ENCODE data around the gene DPYSL3. TPM values are rescaled to one million over a fixed set of nuclear protein-coding genes. Genes with fewer than 3 reads are reported as not detected.
A peak's percentile ranks its signal among the peaks of the same experiment; 100 is the strongest.

Gene DPYSL3
- total RNA-seq, 4 donors from 2014 or later = 5.2 to 62.9 (median 14.0) TPM

GRCh38 chr5:147530530-147531389, 20.9 kb upstream of the DPYSL3 start:
- TF ChIP-seq CTCF (IDR thresholded peaks at IDR 0.05) (no peak), POLR2A (IDR thresholded peaks at IDR 0.05) (no peak)
- Histone ChIP-seq H3K4me3 (no peak overlapping the region), H3K27ac (peak overlapping the region in 2 of 4 donors; percentile 11 to 19), H3K36me3 (no peaks in the 10 kb centered on the region), H3K9me3 (no peaks in the 10 kb centered on the region), H3K27me3 (no peaks in the 10 kb centered on the region), H3K4me1 (peaks cover 0 to 11% (median 0%) of the 10 kb centered on the region in 3 donors)
- no peak for DNase-seq
- intact Hi-C loops (cut with DNase I) = no loop called here
- WGBS, 2 donors = 74% methylated on average over 7 of the region's 7 CpGs

DNA sequence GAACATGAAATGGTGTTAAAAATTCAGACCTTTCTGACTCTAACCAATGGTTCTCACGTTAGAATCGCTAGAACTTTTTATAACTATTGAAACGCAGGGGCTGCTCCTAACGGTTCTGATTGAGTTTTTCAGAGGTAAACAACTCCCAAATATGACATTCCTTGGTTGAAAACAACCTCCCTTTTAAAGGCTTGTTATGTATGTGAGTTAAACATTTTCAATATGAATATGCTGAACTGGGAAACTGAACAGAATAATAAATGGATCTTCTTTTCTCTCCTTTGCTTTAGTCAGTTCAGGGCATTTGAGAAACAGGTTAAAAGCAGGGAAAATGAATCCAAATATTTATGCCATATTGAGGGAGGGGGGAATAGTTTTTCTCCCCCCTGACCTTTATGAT, 13.2 kb upstream of the DPYSL3 start:
- H3K27me3 ChIP-seq = no peaks in the 10 kb centered on the region
- intact Hi-C loops (cut with DNase I) = no loop called here
- TF ChIP-seq POLR2A (IDR thresholded peaks at IDR 0.05) = no peak
- TF ChIP-seq CTCF (IDR thresholded peaks at IDR 0.05) = no peak
- no peaks in the 10 kb centered on the region for H3K4me1 ChIP-seq
- WGBS, 2 donors = 67 to 69% methylated on average over 4 of the region's 4 CpGs
- no peak overlapping the region for H3K27ac ChIP-seq
- no peak overlapping the region for H3K4me3 ChIP-seq
- no peaks in the 10 kb centered on the region for H3K9me3 ChIP-seq
- no peak for DNase-seq
- H3K36me3 ChIP-seq = no peaks in the 10 kb centered on the region

DNA sequence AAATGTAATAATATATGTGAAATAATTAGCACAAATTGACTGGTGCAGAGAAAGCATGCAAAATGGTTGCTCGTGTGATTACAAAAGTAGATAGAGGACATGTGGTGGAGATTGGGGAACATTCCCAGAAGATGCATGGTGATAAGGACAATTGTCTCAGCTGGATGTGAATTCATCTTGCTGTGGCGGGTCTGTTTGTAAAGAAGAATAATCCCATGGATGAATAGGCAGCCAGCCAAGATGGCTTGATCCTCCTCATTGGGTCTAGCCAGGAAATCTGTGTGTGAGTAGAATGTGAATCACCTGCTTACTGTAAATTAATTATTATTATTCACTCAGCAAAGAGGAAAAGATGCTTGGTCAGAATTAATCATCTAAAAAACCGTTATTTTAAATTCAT, 12.6 kb upstream of the DPYSL3 start:
- Histone ChIP-seq H3K9me3 (no peaks in the 10 kb centered on the region), H3K4me3 (no peak overlapping the region), H3K27ac (no peak overlapping the region), H3K4me1 (no peaks in the 10 kb centered on the region), H3K36me3 (no peaks in the 10 kb centered on the region), H3K27me3 (no peaks in the 10 kb centered on the region)
- TF ChIP-seq POLR2A (IDR thresholded peaks at IDR 0.05) (no peak), CTCF (IDR thresholded peaks at IDR 0.05) (no peak)
- WGBS, 2 donors = 33 to 34% methylated on average over 3 of the region's 3 CpGs
- no peak for DNase-seq
- intact Hi-C loops (cut with DNase I) = no loop called here

GRCh38 chr5:147520450-147520849, 10.6 kb upstream of the DPYSL3 start:
- Histone ChIP-seq H3K4me3 (no peak overlapping the region), H3K9me3 (no peaks in the 10 kb centered on the region), H3K36me3 (no peaks in the 10 kb centered on the region), H3K27me3 (no peaks in the 10 kb centered on the region), H3K27ac (no peak overlapping the region), H3K4me1 (no peaks in the 10 kb centered on the region)
- DNase-seq = no peak
- 25 to 33% methylated on average over 1 of the region's 1 CpG for WGBS, 2 donors
- no peak for TF ChIP-seq CTCF (IDR thresholded peaks at IDR 0.05)
- no peak for TF ChIP-seq POLR2A (IDR thresholded peaks at IDR 0.05)
- intact Hi-C loops (cut with DNase I) = no loop called here

- DNase-seq = no peak
- H3K27me3 ChIP-seq = no peaks in the 10 kb centered on the region
- H3K27ac ChIP-seq = no peak overlapping the region
- no peak overlapping the region for H3K4me3 ChIP-seq
- WGBS, 2 donors = 33 to 36% methylated on average over 1 of the region's 1 CpG
- no peak for TF ChIP-seq POLR2A (IDR thresholded peaks at IDR 0.05)
- no peak for TF ChIP-seq CTCF (IDR thresholded peaks at IDR 0.05)
- no peaks in the 10 kb centered on the region for H3K4me1 ChIP-seq
- H3K9me3 ChIP-seq = no peaks in the 10 kb centered on the region
- H3K36me3 ChIP-seq = no peaks in the 10 kb centered on the region
- intact Hi-C loops (cut with DNase I) = no loop called here
Observed at GRCh38 chr5:147519380-147519779, 9.5 kb upstream of the DPYSL3 start.

Measured in esophagus squamous epithelium (tissue), 5 donors.